Suppressor macrophage treated with lipopolysaccharide for 4 hours (primary cell): Measurements from ENCODE around the gene DPT.

ENCODE experiments used
- DNase-seq: peaks from one replicate; pipeline ENCODE4 v3.0.0-alpha.2; 2020

Gene DPT

DNA sequence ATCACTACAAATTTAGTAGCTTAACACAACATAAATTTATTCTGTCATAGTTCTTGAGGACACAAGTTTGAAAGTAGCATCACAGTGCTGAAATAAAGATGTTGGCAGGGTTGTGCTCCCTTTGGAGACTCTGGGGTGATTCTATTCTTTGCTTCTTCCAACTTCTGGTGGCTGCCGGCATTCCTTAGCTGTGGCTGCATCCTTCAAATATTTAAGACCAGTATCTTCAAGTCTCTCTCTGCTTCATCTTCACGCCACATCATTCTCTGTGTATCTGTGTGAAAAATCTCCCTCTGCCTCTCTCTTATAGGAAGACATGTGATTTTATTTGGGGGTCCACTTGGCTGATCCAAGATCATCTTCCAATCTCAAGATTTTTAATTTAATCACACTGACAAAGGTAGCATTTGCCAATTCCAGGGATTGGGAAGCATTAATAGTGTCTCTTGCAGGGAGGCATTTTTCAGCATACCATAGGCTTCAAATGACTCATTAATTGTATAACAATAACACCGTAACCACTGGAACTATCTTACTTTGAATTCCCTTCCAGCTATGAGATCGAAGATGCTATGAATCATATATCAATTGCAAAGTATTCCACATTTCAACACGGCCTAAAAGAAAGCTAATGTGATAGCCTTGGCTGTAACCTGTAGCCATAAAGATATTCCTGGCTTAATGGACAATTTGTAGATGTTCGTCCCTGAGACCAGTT, 74.6 kb downstream of the DPT start:
- no peak for DNase-seq

DNA sequence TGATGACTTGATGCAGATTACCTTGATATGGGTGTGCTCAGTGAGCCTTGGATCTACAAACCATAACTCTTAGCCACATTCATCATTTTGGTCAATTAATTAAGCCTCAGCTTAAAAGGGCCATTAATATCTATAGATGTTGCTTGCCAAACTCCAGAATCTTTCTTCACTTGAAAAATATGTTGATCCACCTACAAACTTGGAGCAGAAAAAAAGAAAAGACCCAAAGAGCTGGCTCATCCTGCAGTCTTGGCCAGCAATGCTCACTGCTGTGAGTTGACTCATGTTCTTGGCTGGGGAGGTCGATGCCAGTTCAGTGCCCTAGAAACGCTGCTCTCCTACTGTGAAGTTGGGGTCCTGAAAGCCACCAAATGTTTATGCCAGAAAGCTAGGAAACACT, 75.4 kb downstream of the DPT start:
- DNase-seq: no peak

DNA sequence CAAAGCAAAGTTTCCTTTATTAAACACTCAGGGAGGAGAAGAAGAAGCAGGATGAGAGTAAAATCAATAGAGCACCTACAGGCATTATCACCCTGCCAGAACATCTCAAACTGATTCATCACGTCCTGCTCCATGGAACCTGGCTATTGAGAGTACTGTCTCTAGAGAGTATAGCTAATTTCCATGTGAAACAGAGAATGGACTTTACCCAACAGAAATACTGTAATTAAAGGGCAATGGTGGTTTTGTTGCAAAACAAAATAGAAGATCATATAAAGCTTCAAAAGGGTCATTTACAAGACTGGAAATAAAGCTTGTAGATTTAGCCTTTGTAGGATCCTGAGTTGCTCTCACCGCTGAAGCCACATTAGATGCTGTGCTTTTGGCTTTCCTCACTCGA, 83.3 kb downstream of the DPT start:
- no peak for DNase-seq
